BJ (cell line): ENCODE data around the gene EIF4G1. TPM values are rescaled to one million over a fixed set of nuclear protein-coding genes. Genes with fewer than 3 reads are reported as not detected.
A peak's percentile ranks its signal among the peaks of the same experiment; 100 is the strongest.

Source experiments
- CTCF ChIA-PET: fragments of 350-600 bp; formaldehyde crosslinking; extraction: SDS; loops from one replicate; lab custom pipeline; 2021; ENCODE audit warnings: antibody characterized with exemption, inconsistent platforms; lab: Yijun Ruan, JAX
- POLR2A ChIA-PET: fragments of 300-600 bp; sonication (Branson Sonifier 250); formaldehyde crosslinking; extraction: SDS; loops from one replicate; lab custom pipeline; 2021; ENCODE audit warnings: antibody characterized with exemption; lab: Charles Lee
- DNase-seq: peaks from one replicate; pipeline ENCODE4 v3.0.0-alpha.2; 2011; ENCODE audit warnings: low read depth
- H3K27me3 ChIP-seq: 2 replicates; pipeline ENCODE4 v1.6.0; 2011; ENCODE audit warnings: low read length; ENCODE audit not compliant: control insufficient read depth, insufficient read depth
- H3K36me3 ChIP-seq: 2 replicates; pipeline ENCODE4 v1.5.1; 2011; ENCODE audit warnings: low read length; ENCODE audit not compliant: control insufficient read depth, insufficient read depth
- H3K4me3 ChIP-seq: 2 replicates; pipeline ENCODE4 v1.5.1; 2011; ENCODE audit warnings: low read depth, mild to moderate bottlenecking, control low read depth, low read length
- polyA plus RNA-seq: library from polyadenylated mRNA; depleted of rRNA; stranded (reverse); fragments of >200 nt; gene quantifications from 2 replicates; pipeline ENCODE4 v1.2.3, GENCODE V29; 2011
- TF ChIP-seq, protein P1 (sequence below): IDR thresholded peaks from 2 replicates; pipeline ENCODE4 v1.5.1; 2011; ENCODE audit warnings: low read depth, mild to moderate bottlenecking, control low read depth, inconsistent platforms, low read length, moderate library complexity; ENCODE audit not compliant: insufficient read depth

EIF4G1 gene
- polyA plus RNA-seq, 1 experiment: 370 TPM

DNA sequence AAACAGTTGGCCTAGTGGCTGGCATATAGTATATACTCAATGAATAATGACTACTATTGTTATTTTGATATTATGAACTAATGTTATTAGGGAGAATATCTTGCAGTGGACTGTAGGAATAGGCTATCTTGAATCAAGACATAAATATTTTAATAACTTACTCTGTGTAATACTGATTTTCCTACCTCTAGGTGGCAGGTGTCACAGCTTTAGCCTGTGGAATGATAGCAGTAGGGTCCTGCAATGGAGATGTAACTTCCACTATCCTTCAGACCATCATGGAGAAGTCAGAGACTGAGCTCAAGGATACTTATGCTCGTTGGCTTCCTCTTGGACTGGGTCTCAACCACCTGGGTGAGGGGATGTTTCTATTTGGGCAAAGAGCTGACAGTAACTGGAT, 8.8 kb upstream of the EIF4G1 start:
- no peak overlapping the region for H3K4me3 ChIP-seq
- DNase-seq: no peak
- TF ChIP-seq, protein P1, sequence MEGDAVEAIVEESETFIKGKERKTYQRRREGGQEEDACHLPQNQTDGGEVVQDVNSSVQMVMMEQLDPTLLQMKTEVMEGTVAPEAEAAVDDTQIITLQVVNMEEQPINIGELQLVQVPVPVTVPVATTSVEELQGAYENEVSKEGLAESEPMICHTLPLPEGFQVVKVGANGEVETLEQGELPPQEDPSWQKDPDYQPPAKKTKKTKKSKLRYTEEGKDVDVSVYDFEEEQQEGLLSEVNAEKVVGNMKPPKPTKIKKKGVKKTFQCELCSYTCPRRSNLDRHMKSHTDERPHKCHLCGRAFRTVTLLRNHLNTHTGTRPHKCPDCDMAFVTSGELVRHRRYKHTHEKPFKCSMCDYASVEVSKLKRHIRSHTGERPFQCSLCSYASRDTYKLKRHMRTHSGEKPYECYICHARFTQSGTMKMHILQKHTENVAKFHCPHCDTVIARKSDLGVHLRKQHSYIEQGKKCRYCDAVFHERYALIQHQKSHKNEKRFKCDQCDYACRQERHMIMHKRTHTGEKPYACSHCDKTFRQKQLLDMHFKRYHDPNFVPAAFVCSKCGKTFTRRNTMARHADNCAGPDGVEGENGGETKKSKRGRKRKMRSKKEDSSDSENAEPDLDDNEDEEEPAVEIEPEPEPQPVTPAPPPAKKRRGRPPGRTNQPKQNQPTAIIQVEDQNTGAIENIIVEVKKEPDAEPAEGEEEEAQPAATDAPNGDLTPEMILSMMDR: peak; percentile 41
- H3K27me3 ChIP-seq: no peaks in the 10 kb centered on the region
- CTCF ChIA-PET: interaction anchor here (0.6 to 1.9 kb wide), 3 partner anchors 34 to 404 kb away, joined by 3 to 6 read pairs (median 3); no protein-coding TSS in a partner anchor
- peaks cover 38% of the 10 kb centered on the region for H3K36me3 ChIP-seq
- POLR2A ChIA-PET: no interaction called here

DNA sequence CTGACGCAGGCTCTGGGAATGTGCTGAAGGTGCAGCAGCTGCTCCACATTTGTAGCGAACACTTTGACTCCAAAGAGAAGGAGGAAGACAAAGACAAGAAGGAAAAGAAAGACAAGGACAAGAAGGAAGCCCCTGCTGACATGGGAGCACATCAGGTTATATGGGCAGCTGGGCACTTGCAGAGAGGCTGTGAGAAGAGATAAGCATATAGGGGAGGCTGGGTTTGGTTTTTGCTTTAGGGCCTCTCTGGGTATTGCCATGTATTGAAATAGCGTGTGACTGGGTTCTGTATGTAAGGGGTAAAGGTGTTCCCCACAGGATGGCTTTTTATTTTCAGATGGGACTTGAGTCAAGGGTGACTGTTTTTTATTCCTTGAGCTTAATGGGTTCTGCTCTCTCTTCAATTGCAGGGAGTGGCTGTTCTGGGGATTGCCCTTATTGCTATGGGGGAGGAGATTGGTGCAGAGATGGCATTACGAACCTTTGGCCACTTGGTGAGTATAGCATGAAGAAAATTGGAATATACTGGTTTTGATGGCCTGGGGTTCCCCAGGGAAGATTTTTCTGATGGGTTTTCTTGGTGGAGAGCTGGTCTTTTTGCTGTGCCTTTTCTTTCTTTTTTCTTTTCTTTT, 7.9 kb upstream of the EIF4G1 start:
- no peak overlapping the region for H3K4me3 ChIP-seq
- no peak for DNase-seq
- ChIA-PET CTCF (interaction anchor here (0.6 to 1.9 kb wide), 3 partner anchors 33 to 405 kb away, joined by 3 to 6 read pairs (median 3); no protein-coding TSS in a partner anchor), POLR2A (no interaction called here)
- H3K36me3 ChIP-seq: peaks cover 34% of the 10 kb centered on the region
- H3K27me3 ChIP-seq: no peaks in the 10 kb centered on the region
- TF ChIP-seq, protein P1: no peak

DNA sequence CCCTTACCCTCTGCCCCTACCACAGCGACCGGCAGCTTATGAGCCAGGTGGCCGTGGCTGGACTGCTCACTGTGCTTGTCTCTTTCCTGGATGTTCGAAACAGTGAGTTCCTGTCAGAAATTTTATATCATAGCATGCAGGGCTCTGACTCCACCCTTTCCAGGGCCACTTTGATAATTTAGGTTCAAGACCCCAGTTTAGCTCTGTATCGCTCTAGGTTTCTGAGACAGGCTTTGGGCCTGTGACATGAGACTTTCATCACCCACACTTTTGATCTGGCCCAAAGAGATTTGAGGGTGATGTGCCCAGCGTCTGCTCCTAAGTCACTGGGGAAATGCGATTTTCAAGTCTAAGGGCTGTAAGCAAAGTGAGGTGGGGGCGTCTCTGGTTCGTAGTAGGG, 6.5 kb upstream of the EIF4G1 start:
- Histone ChIP-seq H3K4me3 (no peak overlapping the region), H3K36me3 (peaks cover 24% of the 10 kb centered on the region), H3K27me3 (no peaks in the 10 kb centered on the region)
- CTCF ChIA-PET: no interaction called here
- no peak for DNase-seq
- POLR2A ChIA-PET: no interaction called here
- TF ChIP-seq, protein P1: no peak

DNA sequence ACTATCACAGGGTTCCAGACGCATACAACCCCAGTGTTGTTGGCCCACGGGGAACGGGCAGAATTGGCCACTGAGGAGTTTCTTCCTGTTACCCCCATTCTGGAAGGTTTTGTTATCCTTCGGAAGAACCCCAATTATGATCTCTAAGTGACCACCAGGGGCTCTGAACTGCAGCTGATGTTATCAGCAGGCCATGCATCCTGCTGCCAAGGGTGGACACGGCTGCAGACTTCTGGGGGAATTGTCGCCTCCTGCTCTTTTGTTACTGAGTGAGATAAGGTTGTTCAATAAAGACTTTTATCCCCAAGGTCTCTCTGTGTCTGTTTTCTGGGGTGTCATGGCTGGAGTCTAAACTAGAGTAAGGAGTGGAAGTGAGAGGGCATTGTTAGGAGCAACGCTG, 5.7 kb upstream of the EIF4G1 start:
- CTCF ChIA-PET: interaction anchor here (1.2 kb wide), 1 partner anchor 63 kb away, joined by 3 read pairs; no protein-coding TSS in a partner anchor
- TF ChIP-seq, protein P1: no peak

DNA sequence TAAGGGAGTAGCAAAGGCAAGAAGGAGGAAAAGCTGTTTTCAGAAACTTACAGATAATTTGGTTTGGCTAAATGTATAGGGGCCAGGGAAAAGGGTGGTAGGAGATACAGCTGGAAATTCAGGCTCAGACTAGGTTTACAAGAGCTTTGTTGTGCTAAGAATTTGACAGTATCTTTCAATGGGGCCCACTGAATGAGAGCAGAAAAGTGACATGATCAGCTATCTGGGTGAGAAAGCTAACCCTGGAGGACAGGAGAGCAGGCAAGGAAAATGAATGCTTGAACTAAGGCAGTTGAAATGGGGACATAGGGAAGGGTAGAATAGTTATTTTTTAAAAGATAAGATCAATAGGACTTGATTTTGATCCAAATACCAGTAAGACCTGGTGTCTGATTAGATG, 2.8 kb upstream of the EIF4G1 start:
- ChIA-PET CTCF (interaction anchor here (1.1 to 1.5 kb wide), 2 partner anchors 9 to 11 kb away, joined by 5 to 8 read pairs; no protein-coding TSS in a partner anchor), POLR2A (no interaction called here)
- no peak for DNase-seq
- TF ChIP-seq, protein P1: no peak
- Histone ChIP-seq H3K4me3 (no peak overlapping the region), H3K36me3 (peaks cover 10% of the 10 kb centered on the region), H3K27me3 (no peaks in the 10 kb centered on the region)

More for the DNA sequence above, 5.7 kb upstream of the EIF4G1 start:
- H3K27me3 ChIP-seq: no peaks in the 10 kb centered on the region
- peaks cover 21% of the 10 kb centered on the region for H3K36me3 ChIP-seq
- H3K4me3 ChIP-seq: no peak overlapping the region
- POLR2A ChIA-PET: no interaction called here
- DNase-seq: no peak
